Gastroesophageal sphincter (tissue), 4 donors: ENCODE measurements around the gene ARHGDIB. TPM values are rescaled to one million over a fixed set of nuclear protein-coding genes. Genes with fewer than 3 reads are reported as not detected.

Experiments
- ATAC-seq: fragments of 150-250 bp; one replicate; pipeline ENCODE4 v1.9.1; 2016; ENCODE audit warnings: mild to moderate bottlenecking, moderate library complexity
- H3K27ac ChIP-seq, 4 donors: fragments of 200-600 bp; sonication (generic) in 3 of 4; 1 replicate in 3 of 4; 2 replicates in 1 of 4; pipeline ENCODE4 v1.5.1; 2016 to 2019
- H3K27me3 ChIP-seq: fragments of 200-600 bp; sonication (generic); one replicate; pipeline ENCODE4 v1.5.1; 2019
- H3K36me3 ChIP-seq, 2 donors: fragments of 200-600 bp; sonication (generic); one replicate each; pipeline ENCODE4 v1.5.1; 2019; ENCODE audit warnings: control low read depth in 1 of 2
- H3K4me1 ChIP-seq, 3 donors: fragments of 200-600 bp; sonication (generic); 1 replicate in 2 of 3; 2 replicates in 1 of 3; pipeline ENCODE4 v1.5.1; 2016 to 2019; ENCODE audit warnings: control low read depth in 2 of 3
- H3K4me3 ChIP-seq, 2 donors: fragments of 200-600 bp; sonication (generic); one replicate each; pipeline ENCODE4 v1.5.1; 2019; ENCODE audit warnings: mild to moderate bottlenecking in 1 of 2, moderate library complexity in 1 of 2
- H3K9me3 ChIP-seq, 3 donors: fragments of 200-600 bp; sonication (generic); one replicate each; pipeline ENCODE4 v1.5.1; 2017 to 2019; ENCODE audit warnings: control low read depth in 2 of 3
- EP300 ChIP-seq: sonication (generic); formaldehyde crosslinking; IDR thresholded peaks from one replicate; pipeline ENCODE4 v1.6.1; 2017; ENCODE audit warnings: antibody characterized with exemption, mild to moderate bottlenecking
- POLR2A ChIP-seq, 2 donors: fragments of 450-650 bp; IDR thresholded peaks; one replicate each; pipeline ENCODE4 v1.6.1; 2017; ENCODE audit warnings: antibody characterized with exemption in 2 of 2, mild to moderate bottlenecking in 2 of 2, moderate library complexity in 1 of 2
- POLR2AphosphoS5 ChIP-seq: sonication (generic); formaldehyde crosslinking; IDR thresholded peaks from one replicate; pipeline ENCODE4 v1.6.1; 2017; ENCODE audit warnings: antibody characterized with exemption
- WGBS, 2 donors: methylation state at CpG; one replicate each; pipeline ENCODE4 v1.1.5; 2018; ENCODE audit warnings: low coverage in 1 of 2; 5-methylcytosine and 5-hydroxymethylcytosine counted together
- total RNA-seq, 4 donors: library from RNA; depleted of rRNA; stranded (reverse); fragments of >200 nt; gene quantifications; one replicate each; pipeline ENCODE4 v1.1.0, GENCODE V29; 2016
- TF ChIP-seq, protein P1 (sequence below), 4 experiments: fragments of 200-600 bp in 2 of 4; fragments of 450-650 bp in 2 of 4; sonication (generic) in 1 of 4; IDR thresholded peaks; one replicate each; pipeline ENCODE4 v1.5.1; 2017 to 2019; ENCODE audit warnings: antibody characterized with exemption in 4 of 4, mild to moderate bottlenecking in 2 of 4, moderate library complexity in 2 of 4

Gene ARHGDIB
- total RNA-seq, 4 donors from 2014 or later: 22.4 to 108 (median 74.2) TPM

DNA sequence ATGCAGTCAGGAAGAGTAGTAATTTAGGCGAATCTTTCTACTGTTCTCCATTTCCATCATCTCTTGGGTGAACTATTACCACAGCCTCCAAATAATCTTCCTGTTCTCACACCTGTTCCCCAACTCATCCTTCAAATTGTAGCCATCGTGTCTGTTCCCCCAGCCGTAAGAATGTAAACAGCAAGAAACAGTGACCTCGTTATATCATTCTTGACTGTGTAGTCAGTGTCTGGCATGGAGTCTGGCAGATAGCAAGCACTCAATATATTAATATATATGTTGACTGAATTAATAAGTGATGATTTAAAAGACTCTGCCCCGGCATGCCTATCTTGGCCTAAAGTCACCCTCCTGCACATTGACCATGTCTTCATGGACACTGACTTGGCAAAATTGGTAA, 31.7 kb upstream of the ARHGDIB start:
- TF ChIP-seq EP300 (no peak), POLR2A (IDR thresholded peaks at IDR 0.05) (no peak), POLR2AphosphoS5 (no peak)
- TF ChIP-seq, protein P1, sequence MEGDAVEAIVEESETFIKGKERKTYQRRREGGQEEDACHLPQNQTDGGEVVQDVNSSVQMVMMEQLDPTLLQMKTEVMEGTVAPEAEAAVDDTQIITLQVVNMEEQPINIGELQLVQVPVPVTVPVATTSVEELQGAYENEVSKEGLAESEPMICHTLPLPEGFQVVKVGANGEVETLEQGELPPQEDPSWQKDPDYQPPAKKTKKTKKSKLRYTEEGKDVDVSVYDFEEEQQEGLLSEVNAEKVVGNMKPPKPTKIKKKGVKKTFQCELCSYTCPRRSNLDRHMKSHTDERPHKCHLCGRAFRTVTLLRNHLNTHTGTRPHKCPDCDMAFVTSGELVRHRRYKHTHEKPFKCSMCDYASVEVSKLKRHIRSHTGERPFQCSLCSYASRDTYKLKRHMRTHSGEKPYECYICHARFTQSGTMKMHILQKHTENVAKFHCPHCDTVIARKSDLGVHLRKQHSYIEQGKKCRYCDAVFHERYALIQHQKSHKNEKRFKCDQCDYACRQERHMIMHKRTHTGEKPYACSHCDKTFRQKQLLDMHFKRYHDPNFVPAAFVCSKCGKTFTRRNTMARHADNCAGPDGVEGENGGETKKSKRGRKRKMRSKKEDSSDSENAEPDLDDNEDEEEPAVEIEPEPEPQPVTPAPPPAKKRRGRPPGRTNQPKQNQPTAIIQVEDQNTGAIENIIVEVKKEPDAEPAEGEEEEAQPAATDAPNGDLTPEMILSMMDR (IDR thresholded peaks at IDR 0.05): no peak
- Histone ChIP-seq H3K9me3 (no peaks in the 10 kb centered on the region), H3K36me3 (no peaks in the 10 kb centered on the region), H3K27me3 (no peaks in the 10 kb centered on the region), H3K27ac (peak overlapping the region in 1 of 4 donors; percentile 68), H3K4me1 (peaks cover 9 to 17% (median 12%) of the 10 kb centered on the region in 3 donors), H3K4me3 (no peak overlapping the region)
- WGBS, 2 donors: 51 to 73% methylated on average over 5 of the region's 5 CpGs
- ATAC-seq: no peak

DNA sequence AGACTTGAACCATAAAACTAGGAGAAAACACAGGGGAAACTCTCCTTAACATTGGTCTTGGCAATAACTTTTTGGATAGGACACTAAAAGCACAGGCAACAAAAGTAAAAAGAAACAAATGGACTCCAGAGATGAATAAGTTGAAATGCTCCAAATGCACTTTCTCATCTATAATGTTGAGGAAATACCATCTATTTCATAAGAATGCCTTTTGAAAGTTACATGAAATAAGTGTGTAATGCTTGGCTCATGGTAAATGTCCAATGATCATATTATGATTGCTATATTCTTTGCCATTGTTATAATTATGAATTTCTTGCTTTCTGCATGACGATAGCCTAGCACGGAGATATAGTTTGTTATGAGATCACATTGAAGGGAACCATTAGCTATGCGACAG, 31.3 kb upstream of the ARHGDIB start:
- no peak for ATAC-seq
- H3K27ac ChIP-seq: peak overlapping the region in 1 of 4 donors; percentile 1
- peaks cover 9 to 17% (median 12%) of the 10 kb centered on the region in 3 donors for H3K4me1 ChIP-seq
- no peaks in the 10 kb centered on the region for H3K9me3 ChIP-seq
- no peak overlapping the region for H3K4me3 ChIP-seq
- no peaks in the 10 kb centered on the region for H3K27me3 ChIP-seq
- no peak for TF ChIP-seq POLR2AphosphoS5
- TF ChIP-seq EP300: no peak
- TF ChIP-seq POLR2A (IDR thresholded peaks at IDR 0.05): no peak
- TF ChIP-seq, protein P1 (IDR thresholded peaks at IDR 0.05): no peak
- H3K36me3 ChIP-seq: no peaks in the 10 kb centered on the region
- WGBS, 2 donors: 91 to 100% methylated on average over 3 of the region's 3 CpGs

- Histone ChIP-seq H3K4me3 (no peak overlapping the region), H3K27me3 (no peaks in the 10 kb centered on the region)
- ATAC-seq: no peak
These were observed 29.7 kb upstream of the ARHGDIB start for GRCh38 chr12:14991069-14991468.

DNA sequence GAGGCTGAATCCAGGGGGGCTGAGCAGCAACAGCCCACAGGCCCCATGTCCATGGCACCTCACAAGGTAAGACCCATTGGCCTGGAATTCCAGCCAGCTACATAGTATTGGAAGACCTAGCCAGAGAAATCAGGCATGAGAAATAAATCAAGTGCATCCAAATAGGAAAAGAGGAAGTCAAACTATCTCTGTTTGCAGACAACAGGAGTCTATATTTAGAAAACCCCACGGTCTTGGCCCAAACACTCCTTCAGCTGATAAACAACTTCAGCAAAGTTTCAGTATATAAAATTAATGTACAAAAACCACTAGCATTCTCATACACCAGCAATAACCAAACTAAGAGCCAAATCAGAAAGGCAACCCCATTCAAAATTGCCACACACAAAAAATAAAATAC, 28.4 kb upstream of the ARHGDIB start:
- Histone ChIP-seq H3K4me3 (no peak overlapping the region), H3K36me3 (no peaks in the 10 kb centered on the region), H3K9me3 (no peaks in the 10 kb centered on the region), H3K27me3 (no peaks in the 10 kb centered on the region), H3K4me1 (peaks cover 2 to 7% (median 3%) of the 10 kb centered on the region in 3 donors), H3K27ac (no peak overlapping the region)
- ATAC-seq: no peak
- WGBS, 2 donors: 56 to 83% methylated on average over 1 of the region's 1 CpG
- TF ChIP-seq EP300: no peak
- no peak for TF ChIP-seq POLR2A (IDR thresholded peaks at IDR 0.05)
- no peak for TF ChIP-seq POLR2AphosphoS5
- TF ChIP-seq, protein P1 (IDR thresholded peaks at IDR 0.05): no peak

More at GRCh38 chr12:14991069-14991468, 29.7 kb upstream of the ARHGDIB start:
- no peaks in the 10 kb centered on the region for H3K36me3 ChIP-seq
- H3K9me3 ChIP-seq: no peaks in the 10 kb centered on the region
- H3K27ac ChIP-seq: no peak overlapping the region
- H3K4me1 ChIP-seq: peaks cover 9 to 17% (median 12%) of the 10 kb centered on the region in 3 donors
- TF ChIP-seq POLR2AphosphoS5 (no peak), EP300 (no peak), POLR2A (IDR thresholded peaks at IDR 0.05) (no peak)
- TF ChIP-seq, protein P1 (IDR thresholded peaks at IDR 0.05): no peak

- Histone ChIP-seq H3K4me1 (no peaks in the 10 kb centered on the region), H3K27ac (no peak overlapping the region), H3K4me3 (no peak overlapping the region), H3K27me3 (no peaks in the 10 kb centered on the region), H3K36me3 (no peaks in the 10 kb centered on the region), H3K9me3 (no peaks in the 10 kb centered on the region)
- TF ChIP-seq POLR2AphosphoS5: no peak
- TF ChIP-seq, protein P1 (IDR thresholded peaks at IDR 0.05): no peak
- no peak for TF ChIP-seq EP300
- TF ChIP-seq POLR2A (IDR thresholded peaks at IDR 0.05): no peak
- ATAC-seq: no peak
- WGBS, 2 donors: 83 to 93% methylated on average over 3 of the region's 3 CpGs
These were observed 26.6 kb upstream of the ARHGDIB start for GRCh38 chr12:14988035-14988434.
